Measurements from ENCODE around the gene ST3GAL2. TPM values are rescaled to one million over a fixed set of nuclear protein-coding genes. Genes with fewer than 3 reads are reported as not detected.

ST3GAL2 gene
- 10 to 100 TPM in 3 of 4 donors, 1 to 10 TPM in 1; 7.1 to 16.5 (median 11.1) TPM for total RNA-seq

- 4% methylated on average over 16 of the region's 86 CpGs for WGBS
- peaks cover 3% of the 10 kb centered on the region for H3K36me3 ChIP-seq
- H3K4me1 ChIP-seq = peaks cover 38% of the 10 kb centered on the region
- DNase-seq (ENCODE audit: low spot score in 2 of 2) = peak; percentile 95 to 96
- TF ChIP-seq POLR2AphosphoS5 (IDR thresholded peaks at IDR 0.05) (peak in 1 of 3 donors; percentile 19), CTCF (IDR thresholded peaks at IDR 0.05) (peak in 1 of 2 donors; percentile 37), POLR2A (IDR thresholded peaks at IDR 0.05) (no peak)
- H3K27ac ChIP-seq = peak within 1 kb of the TSS; percentile 61
- no peaks in the 10 kb centered on the region for H3K27me3 ChIP-seq
- no peaks in the 10 kb centered on the region for H3K9me3 ChIP-seq
- H3K4me3 ChIP-seq = peak within 1 kb of the TSS; percentile 78
Measured at GRCh38 chr16:70438969-70439862, at the start of gene ST3GAL2. ST3GAL2 (minus strand) TSS chr16:70439100; CDS start chr16:70398530, 40,570 bp downstream.

GRCh38 chr16:70484867-70485266 is 46.0 kb upstream of the ST3GAL2 start:
- Histone ChIP-seq H3K36me3 (peaks cover 90% of the 10 kb centered on the region), H3K9me3 (no peaks in the 10 kb centered on the region), H3K4me3 (no peak overlapping the region), H3K4me1 (no peaks in the 10 kb centered on the region), H3K27ac (no peak overlapping the region), H3K27me3 (no peaks in the 10 kb centered on the region)
- TF ChIP-seq POLR2A (IDR thresholded peaks at IDR 0.05) = no peak
- no peak for TF ChIP-seq EP300 (IDR thresholded peaks at IDR 0.05)
- TF ChIP-seq POLR2AphosphoS5 (IDR thresholded peaks at IDR 0.05) = no peak
- no peak for TF ChIP-seq CTCF (IDR thresholded peaks at IDR 0.05)
- 94% methylated on average over 2 of the region's 2 CpGs for WGBS
- no peak for DNase-seq (ENCODE audit: low spot score in 2 of 2)

GRCh38 chr16:70483426-70483825 is 44.5 kb upstream of the ST3GAL2 start:
- H3K4me1 ChIP-seq = peaks cover 10% of the 10 kb centered on the region
- TF ChIP-seq EP300 (IDR thresholded peaks at IDR 0.05) (no peak), CTCF (IDR thresholded peaks at IDR 0.05) (no peak), POLR2AphosphoS5 (IDR thresholded peaks at IDR 0.05) (no peak), POLR2A (IDR thresholded peaks at IDR 0.05) (no peak)
- DNase-seq (ENCODE audit: low spot score in 2 of 2) = no peak
- no peak overlapping the region for H3K27ac ChIP-seq
- H3K27me3 ChIP-seq = no peaks in the 10 kb centered on the region
- H3K9me3 ChIP-seq = no peaks in the 10 kb centered on the region
- peaks cover 91% of the 10 kb centered on the region for H3K36me3 ChIP-seq
- no peak overlapping the region for H3K4me3 ChIP-seq
- WGBS = 81% methylated on average over 4 of the region's 5 CpGs

GRCh38 chr16:70482624-70483023 is 43.7 kb upstream of the ST3GAL2 start:
- Histone ChIP-seq H3K4me1 (peaks cover 14% of the 10 kb centered on the region), H3K4me3 (no peak overlapping the region), H3K9me3 (no peaks in the 10 kb centered on the region), H3K27me3 (no peaks in the 10 kb centered on the region), H3K27ac (no peak overlapping the region), H3K36me3 (peaks cover 88% of the 10 kb centered on the region)
- no peak for DNase-seq (ENCODE audit: low spot score in 2 of 2)
- no peak for TF ChIP-seq EP300 (IDR thresholded peaks at IDR 0.05)
- TF ChIP-seq POLR2A (IDR thresholded peaks at IDR 0.05) = no peak
- TF ChIP-seq POLR2AphosphoS5 (IDR thresholded peaks at IDR 0.05) = no peak
- TF ChIP-seq CTCF (IDR thresholded peaks at IDR 0.05) = no peak
- WGBS = 72% methylated on average over 5 of the region's 5 CpGs

- H3K4me3 ChIP-seq = no peak overlapping the region
- TF ChIP-seq POLR2A (IDR thresholded peaks at IDR 0.05) (no peak), POLR2AphosphoS5 (IDR thresholded peaks at IDR 0.05) (no peak), CTCF (IDR thresholded peaks at IDR 0.05) (no peak), EP300 (IDR thresholded peaks at IDR 0.05) (no peak)
- peaks cover 15% of the 10 kb centered on the region for H3K4me1 ChIP-seq
- H3K27ac ChIP-seq = no peak overlapping the region
- peaks cover 82% of the 10 kb centered on the region for H3K36me3 ChIP-seq
- H3K27me3 ChIP-seq = no peaks in the 10 kb centered on the region
- 73% methylated on average over 6 of the region's 7 CpGs for WGBS
- no peak for DNase-seq (ENCODE audit: low spot score in 2 of 2)
- H3K9me3 ChIP-seq = no peaks in the 10 kb centered on the region
Measured at GRCh38 chr16:70481929-70482536, 43.1 kb upstream of the ST3GAL2 start.

Data from suprapubic skin (tissue), 4 donors.